ENCODE results near the gene ABLIM1.

DNA sequence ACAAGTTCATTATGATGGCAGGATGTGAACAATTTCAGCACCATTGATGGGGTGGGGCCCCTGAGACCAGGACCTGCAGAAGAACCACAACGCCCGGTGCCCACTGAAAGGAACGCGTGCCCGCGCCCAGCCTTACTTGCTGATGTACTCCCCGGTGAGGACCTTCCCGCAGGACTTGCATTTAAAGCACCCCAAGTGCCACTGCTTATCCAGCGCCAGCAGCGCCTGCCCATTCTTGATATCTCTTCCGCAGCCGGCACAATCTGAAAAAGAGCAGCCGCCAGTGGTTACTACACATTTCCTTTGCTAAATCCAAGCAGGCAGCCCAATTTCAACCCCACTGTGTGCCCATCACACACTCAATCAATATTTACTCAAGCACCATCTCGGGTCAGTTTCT lies 110.6 kb downstream of the ABLIM1 start:
- no peak for TF ChIP-seq POLR2A (IDR thresholded peaks at IDR 0.05; ENCODE audit: low read length)
- no peak for TF ChIP-seq GATA1 (IDR thresholded peaks at IDR 0.05; ENCODE audit: low read depth, low read length)

Data from erythroblast (primary cell).